ENCODE results near the gene ACTG2. TPM values are rescaled to one million over a fixed set of nuclear protein-coding genes. Genes with fewer than 3 reads are reported as not detected.
A peak's percentile ranks its signal among the peaks of the same experiment; 100 is the strongest.

ACTG2 gene
- total and polyA plus RNA-seq, 2 donors from 2014 or later = 6.6 to 13.7 TPM

- Histone ChIP-seq H3K36me3 (ENCODE audit: control insufficient read depth in 2 of 3, insufficient read depth in 3 of 3, low read length in 3 of 3) (no peaks in the 10 kb centered on the region), H3K27me3 (ENCODE audit: control insufficient read depth, insufficient read depth, low read length) (no peaks in the 10 kb centered on the region), H3K4me3 (ENCODE audit: low read length in 3 of 3) (no peak overlapping the region), H3K27ac (ENCODE audit: low read depth in 2 of 2, low read length in 2 of 2) (no peak overlapping the region), H3K9me3 (ENCODE audit: control insufficient read depth in 2 of 3, insufficient read depth in 1 of 3, low read length in 3 of 3) (no peaks in the 10 kb centered on the region), H3K9ac (ENCODE audit: low read length in 3 of 3) (no peak overlapping the region), H3K4me1 (ENCODE audit: control insufficient read depth in 2 of 3, insufficient read depth in 2 of 3, low read depth in 1 of 3, low read length in 3 of 3) (no peaks in the 10 kb centered on the region)
- intact Hi-C loops (cut with DNase I) = no loop called here
- DNase-seq (no peak), FAIRE-seq (no peak)
- TF ChIP-seq, protein P1, sequence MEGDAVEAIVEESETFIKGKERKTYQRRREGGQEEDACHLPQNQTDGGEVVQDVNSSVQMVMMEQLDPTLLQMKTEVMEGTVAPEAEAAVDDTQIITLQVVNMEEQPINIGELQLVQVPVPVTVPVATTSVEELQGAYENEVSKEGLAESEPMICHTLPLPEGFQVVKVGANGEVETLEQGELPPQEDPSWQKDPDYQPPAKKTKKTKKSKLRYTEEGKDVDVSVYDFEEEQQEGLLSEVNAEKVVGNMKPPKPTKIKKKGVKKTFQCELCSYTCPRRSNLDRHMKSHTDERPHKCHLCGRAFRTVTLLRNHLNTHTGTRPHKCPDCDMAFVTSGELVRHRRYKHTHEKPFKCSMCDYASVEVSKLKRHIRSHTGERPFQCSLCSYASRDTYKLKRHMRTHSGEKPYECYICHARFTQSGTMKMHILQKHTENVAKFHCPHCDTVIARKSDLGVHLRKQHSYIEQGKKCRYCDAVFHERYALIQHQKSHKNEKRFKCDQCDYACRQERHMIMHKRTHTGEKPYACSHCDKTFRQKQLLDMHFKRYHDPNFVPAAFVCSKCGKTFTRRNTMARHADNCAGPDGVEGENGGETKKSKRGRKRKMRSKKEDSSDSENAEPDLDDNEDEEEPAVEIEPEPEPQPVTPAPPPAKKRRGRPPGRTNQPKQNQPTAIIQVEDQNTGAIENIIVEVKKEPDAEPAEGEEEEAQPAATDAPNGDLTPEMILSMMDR (IDR thresholded peaks at IDR 0.05; ENCODE audit: borderline replicate concordance, extremely low read depth, insufficient read depth) = no peak
These were observed 29.9 kb downstream of the ACTG2 start for GRCh38 chr2:73922681-73923080.

GRCh38 chr2:73925033-73925704 is 32.4 kb downstream of the ACTG2 start:
- Histone ChIP-seq H3K9ac (ENCODE audit: low read length in 3 of 3) (no peak overlapping the region), H3K4me3 (ENCODE audit: low read length in 3 of 3) (no peak overlapping the region)
- intact Hi-C loops (cut with DNase I) = no loop called here

GRCh38 chr2:73925853-73926492 is 33.2 kb downstream of the ACTG2 start:
- TF ChIP-seq, protein P1 (IDR thresholded peaks at IDR 0.05; ENCODE audit: borderline replicate concordance, extremely low read depth, insufficient read depth) = no peak
- Histone ChIP-seq H3K27me3 (ENCODE audit: control insufficient read depth, insufficient read depth, low read length) (no peaks in the 10 kb centered on the region), H3K9ac (ENCODE audit: low read length in 3 of 3) (peak overlapping the region in 1 of 3 donors; percentile 90), H3K27ac (ENCODE audit: low read depth in 2 of 2, low read length in 2 of 2) (no peak overlapping the region), H3K4me1 (ENCODE audit: control insufficient read depth in 2 of 3, insufficient read depth in 2 of 3, low read depth in 1 of 3, low read length in 3 of 3) (peaks cover 0 to 9% (median 0%) of the 10 kb centered on the region in 3 donors), H3K36me3 (ENCODE audit: control insufficient read depth in 2 of 3, insufficient read depth in 3 of 3, low read length in 3 of 3) (no peaks in the 10 kb centered on the region), H3K9me3 (ENCODE audit: control insufficient read depth in 2 of 3, insufficient read depth in 1 of 3, low read length in 3 of 3) (no peaks in the 10 kb centered on the region), H3K4me3 (ENCODE audit: low read length in 3 of 3) (peak overlapping the region; percentile 83 to 89 (median 88))
- FAIRE-seq = no peak
- intact Hi-C loops (cut with DNase I) = no loop called here
- DNase-seq = peak in 4 of 5 donors; percentile 14 to 72 (median 44)

More at GRCh38 chr2:73925033-73925704, 32.4 kb downstream of the ACTG2 start:
- FAIRE-seq (no peak), DNase-seq (no peak)
- H3K9me3 ChIP-seq (ENCODE audit: control insufficient read depth in 2 of 3, insufficient read depth in 1 of 3, low read length in 3 of 3) = no peaks in the 10 kb centered on the region
- H3K36me3 ChIP-seq (ENCODE audit: control insufficient read depth in 2 of 3, insufficient read depth in 3 of 3, low read length in 3 of 3) = no peaks in the 10 kb centered on the region
- TF ChIP-seq, protein P1 (IDR thresholded peaks at IDR 0.05; ENCODE audit: borderline replicate concordance, extremely low read depth, insufficient read depth) = no peak
- H3K27ac ChIP-seq (ENCODE audit: low read depth in 2 of 2, low read length in 2 of 2) = no peak overlapping the region
- H3K4me1 ChIP-seq (ENCODE audit: control insufficient read depth in 2 of 3, insufficient read depth in 2 of 3, low read depth in 1 of 3, low read length in 3 of 3) = peaks cover 0 to 9% (median 0%) of the 10 kb centered on the region in 3 donors
- no peaks in the 10 kb centered on the region for H3K27me3 ChIP-seq (ENCODE audit: control insufficient read depth, insufficient read depth, low read length)
